Left ventricle myocardium inferior (tissue), 1 donor: ENCODE results near the gene CAMSAP2. TPM values are rescaled to one million over a fixed set of nuclear protein-coding genes. Genes with fewer than 3 reads are reported as not detected.

ENCODE experiments used
- DNase-seq: peaks from one replicate; pipeline ENCODE4 v3.0.0-alpha.2; 2020
- H3K27ac ChIP-seq: fragments of 200-600 bp; replicated peaks from 2 replicates; pipeline ENCODE4 v1.8.0; 2021
- H3K27me3 ChIP-seq: fragments of 200-600 bp; 2 replicates; pipeline ENCODE4 v1.8.0; 2021; ENCODE audit warnings: low read depth
- H3K36me3 ChIP-seq: fragments of 200-600 bp; 2 replicates; pipeline ENCODE4 v1.8.0; 2021
- H3K4me1 ChIP-seq: fragments of 200-600 bp; 2 replicates; pipeline ENCODE4 v1.8.0; 2021
- H3K4me3 ChIP-seq: fragments of 200-600 bp; 2 replicates; pipeline ENCODE4 v1.8.0; 2021; ENCODE audit warnings: mild to moderate bottlenecking, moderate library complexity
- H3K9me3 ChIP-seq: fragments of 200-600 bp; replicated peaks from 2 replicates; pipeline ENCODE4 v1.8.0; 2021
- CTCF ChIP-seq: fragments of 200-600 bp; IDR thresholded peaks from 2 replicates; pipeline ENCODE4 v1.8.0; 2021; ENCODE audit warnings: antibody characterized with exemption, mild to moderate bottlenecking, borderline replicate concordance
- intact Hi-C: fragments of 100-400 bp; cut with micrococcal nuclease; formaldehyde crosslinking; loops from one replicate; pipeline ENCODE4 v1.11.0; 2022
- total RNA-seq: library from RNA; stranded (reverse); fragmentation: NEBNext Ultra II Directional; extraction: Animal tissue kit (Norgen Biotek cat#: 25700); gene quantifications from one replicate; pipeline ENCODE4 v1.2.1, GENCODE V29; 2021
- donor health status: DM: no; HTN: yes; CAD: no; lungs with severe emphysema.

Gene CAMSAP2
- total RNA-seq, 1 donor from 2014 or later, result 34.1 TPM

GRCh38 chr1:200888349-200888838 is 149.7 kb downstream of the CAMSAP2 start:
- peaks cover 84% of the 10 kb centered on the region for H3K27me3 ChIP-seq
- DNase-seq, result no peak

GRCh38 chr1:200889571-200889970 is 150.9 kb downstream of the CAMSAP2 start:
- Histone ChIP-seq H3K36me3 (no peaks in the 10 kb centered on the region), H3K9me3 (no peaks in the 10 kb centered on the region), H3K4me1 (peaks cover 16% of the 10 kb centered on the region), H3K27ac (no peak overlapping the region), H3K27me3 (peaks cover 93% of the 10 kb centered on the region), H3K4me3 (no peak overlapping the region)
- intact Hi-C loops, result no loop called here
- no peak for TF ChIP-seq CTCF
- DNase-seq, result no peak

More at GRCh38 chr1:200888349-200888838, 149.7 kb downstream of the CAMSAP2 start:
- Histone ChIP-seq H3K27ac (no peak overlapping the region), H3K4me1 (peaks cover 16% of the 10 kb centered on the region), H3K36me3 (no peaks in the 10 kb centered on the region), H3K9me3 (no peaks in the 10 kb centered on the region), H3K4me3 (no peak overlapping the region)
- TF ChIP-seq CTCF, result no peak
- intact Hi-C loops, result no loop called here

GRCh38 chr1:200890027-200890426 is 151.3 kb downstream of the CAMSAP2 start:
- Histone ChIP-seq H3K36me3 (no peaks in the 10 kb centered on the region), H3K9me3 (no peaks in the 10 kb centered on the region), H3K4me3 (no peak overlapping the region), H3K27me3 (peaks cover 93% of the 10 kb centered on the region), H3K27ac (no peak overlapping the region), H3K4me1 (peaks cover 16% of the 10 kb centered on the region)
- DNase-seq, result no peak
- no peak for TF ChIP-seq CTCF
- intact Hi-C loops, result no loop called here

GRCh38 chr1:200890818-200891773 is 152.4 kb downstream of the CAMSAP2 start:
- peaks cover 97% of the 10 kb centered on the region for H3K27me3 ChIP-seq
- peak; percentile 26 for TF ChIP-seq CTCF
- no peak for DNase-seq
- intact Hi-C loops, result no loop called here
- peaks cover 16% of the 10 kb centered on the region for H3K4me1 ChIP-seq
- H3K27ac ChIP-seq, result no peak overlapping the region
- H3K9me3 ChIP-seq, result no peaks in the 10 kb centered on the region
- H3K4me3 ChIP-seq, result peak overlapping the region; percentile 62
- H3K36me3 ChIP-seq, result no peaks in the 10 kb centered on the region

- intact Hi-C loops, result no loop called here
- no peaks in the 10 kb centered on the region for H3K9me3 ChIP-seq
- DNase-seq, result no peak
- H3K4me3 ChIP-seq, result peak overlapping the region; percentile 62
- H3K4me1 ChIP-seq, result peaks cover 16% of the 10 kb centered on the region
- H3K27me3 ChIP-seq, result peaks cover 91% of the 10 kb centered on the region
- H3K36me3 ChIP-seq, result no peaks in the 10 kb centered on the region
- TF ChIP-seq CTCF, result no peak
- no peak overlapping the region for H3K27ac ChIP-seq
Observed at GRCh38 chr1:200891774-200892157, 153.1 kb downstream of the CAMSAP2 start.
